CD4-positive, alpha-beta T cell treated with Interleukin-2 at 100 ng/mL for 4 hours (primary cell): ENCODE results near the gene HYPK.
A peak's percentile ranks its signal among the peaks of the same experiment; 100 is the strongest.

Experiments used
- DNase-seq: peaks from one replicate; pipeline ENCODE4 v3.0.0-alpha.2; 2020; ENCODE audit warnings: low spot score

Gene HYPK

GRCh38 chr15:43800286-43801141, at the start of gene HYPK:
Gene HYPK (plus strand): TSS chr15:43800599. CDS start chr15:43800623, 24 bp downstream.
- peak; percentile 92 for DNase-seq

DNA sequence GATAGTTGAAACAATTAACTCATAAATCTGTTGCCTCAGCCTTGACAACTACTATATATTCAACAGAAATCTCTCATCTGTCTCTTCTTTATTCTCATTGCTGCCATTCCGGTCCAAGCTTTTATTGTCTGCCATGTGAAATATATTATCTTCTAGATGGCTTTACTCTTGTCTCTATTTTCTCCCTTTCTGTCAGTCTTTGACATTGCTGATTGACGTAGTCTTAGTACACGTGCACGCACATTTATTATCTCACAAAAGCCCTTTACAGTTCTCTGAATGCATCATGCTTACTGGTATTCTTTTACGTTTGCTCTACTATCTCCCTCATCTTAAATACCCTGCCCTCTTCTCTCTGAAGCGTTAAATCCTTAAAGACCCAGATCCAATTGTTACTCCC, 48.5 kb upstream of the HYPK start:
- no peak for DNase-seq

GRCh38 chr15:43762824-43763223, 37.6 kb upstream of the HYPK start:
- no peak for DNase-seq

GRCh38 chr15:43763819-43764446, 36.5 kb upstream of the HYPK start:
- no peak for DNase-seq

GRCh38 chr15:43769584-43770228, 30.7 kb upstream of the HYPK start:
- peak; percentile 69 for DNase-seq

DNA sequence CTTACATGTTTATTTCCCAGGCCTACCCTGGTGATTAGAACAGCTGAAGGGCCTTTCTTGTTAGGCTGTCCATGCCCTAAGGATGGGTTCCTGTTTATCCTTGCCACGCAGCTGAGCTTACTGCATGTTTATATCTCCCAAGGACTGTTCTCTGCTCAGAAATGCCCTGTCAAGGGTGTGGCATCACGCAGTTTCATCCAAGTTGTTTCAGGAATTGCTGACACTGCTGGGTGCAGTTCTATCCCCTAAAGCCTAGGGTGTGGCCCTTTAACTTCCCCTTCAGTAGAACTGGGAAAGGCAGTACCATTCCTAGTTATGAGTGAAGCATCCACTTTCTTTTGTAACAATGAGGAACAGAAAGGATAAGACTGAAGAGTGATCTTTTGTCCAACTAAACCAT, 28.6 kb upstream of the HYPK start:
- DNase-seq: no peak

DNA sequence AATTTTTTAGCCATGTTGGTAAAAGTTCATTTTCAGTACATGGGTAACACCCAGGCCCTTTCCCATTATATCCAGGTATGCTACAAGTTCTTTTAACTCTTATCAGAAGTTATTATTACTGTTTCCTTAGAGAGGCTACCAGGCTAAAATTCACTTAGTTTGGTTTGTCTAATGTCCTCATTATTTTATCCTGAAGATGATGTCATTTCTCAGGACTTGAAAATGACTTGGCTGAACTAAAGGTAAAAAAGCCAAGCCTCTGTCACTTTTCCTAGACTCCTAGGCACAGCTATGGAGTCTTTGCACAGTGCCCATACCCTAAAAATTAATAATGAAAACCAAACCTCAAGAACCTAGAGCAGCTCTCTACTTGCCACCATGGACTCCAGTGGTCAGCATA, 27.8 kb upstream of the HYPK start:
- no peak for DNase-seq

DNA sequence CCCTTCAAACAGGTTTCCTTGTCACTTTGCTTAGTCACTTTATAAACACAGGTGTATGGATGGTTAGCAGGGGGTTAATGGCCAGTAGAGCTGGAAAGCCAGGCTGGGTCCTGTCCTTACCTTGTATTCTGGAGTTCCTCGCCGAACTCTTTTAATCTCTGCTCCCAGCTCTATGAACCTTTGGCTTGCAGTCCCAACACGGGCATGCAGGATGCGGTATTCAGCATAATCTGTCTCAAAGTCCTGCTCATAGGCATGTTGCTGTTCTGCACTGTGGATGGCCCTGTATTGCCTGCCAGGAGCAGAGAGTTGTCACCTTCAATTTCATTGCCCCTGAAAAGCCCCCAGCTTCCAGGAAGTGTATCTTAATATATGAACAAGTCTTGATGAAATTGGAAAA, 26.3 kb upstream of the HYPK start:
- no peak for DNase-seq

GRCh38 chr15:43775411-43775965, 24.9 kb upstream of the HYPK start:
- no peak for DNase-seq

DNA sequence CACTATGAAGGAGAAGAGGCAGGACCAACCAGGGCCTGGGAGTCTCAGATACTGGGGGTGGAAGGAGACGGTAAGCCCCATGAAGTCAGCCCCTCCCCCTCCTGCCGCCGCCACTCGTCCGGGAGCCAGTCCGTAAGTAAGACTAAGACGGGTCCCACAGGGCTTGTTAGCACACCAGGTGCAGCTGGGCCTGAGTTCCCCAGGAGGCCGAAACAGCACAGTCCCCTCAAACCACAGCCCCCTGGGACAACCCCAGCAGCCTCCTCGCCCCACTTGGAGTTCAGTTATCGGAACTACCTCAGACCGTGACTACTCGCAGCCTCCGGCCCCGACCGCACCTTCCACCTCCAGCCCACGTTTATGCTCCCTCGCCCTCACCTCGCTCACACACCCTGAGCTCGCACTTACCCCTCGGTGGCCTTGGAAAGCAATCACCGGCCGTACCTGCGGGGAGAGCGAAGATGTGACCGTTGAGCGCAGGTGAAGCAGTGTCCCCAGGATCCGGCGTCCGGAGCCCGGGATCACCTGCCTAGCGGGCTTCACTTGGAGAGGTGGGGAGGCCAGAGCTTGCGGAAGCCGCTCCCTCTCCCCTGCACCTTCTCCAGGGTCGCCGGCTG, 24.2 kb upstream of the HYPK start:
- no peak for DNase-seq

DNA sequence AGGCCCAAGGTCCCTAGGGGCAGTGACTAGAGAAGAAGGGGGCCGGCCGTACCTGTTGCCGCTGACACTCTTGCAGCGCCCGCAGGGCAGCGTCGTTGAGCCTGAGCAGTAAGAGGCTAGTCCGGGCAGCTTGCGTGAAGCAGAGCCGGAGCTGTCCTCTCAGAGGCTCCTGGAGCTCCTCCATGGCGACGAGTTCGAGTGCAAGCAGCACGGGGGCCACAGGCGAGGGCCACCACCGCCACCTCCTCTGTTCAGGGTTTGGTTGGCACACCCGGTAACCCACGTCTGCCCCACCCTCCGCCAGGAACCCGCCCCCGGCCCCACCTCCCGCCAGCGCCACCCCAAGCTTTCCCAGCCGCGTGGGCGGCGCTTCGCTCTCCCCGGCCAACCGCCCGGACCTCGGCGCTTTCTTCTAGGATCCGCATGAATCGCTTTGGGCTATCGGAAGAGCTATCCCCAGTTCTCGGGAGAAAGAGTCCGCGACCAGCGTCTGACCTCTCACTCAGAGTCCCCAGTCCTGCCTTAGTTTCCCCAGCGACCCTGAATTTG, 23.6 kb upstream of the HYPK start, which contains the start of gene ELL3:
ELL3 (minus strand) TSS at position 249 of the 549 bp plus-strand sequence; CDS start at position 184, 65 bp downstream.
- peak; percentile 72 for DNase-seq

DNA sequence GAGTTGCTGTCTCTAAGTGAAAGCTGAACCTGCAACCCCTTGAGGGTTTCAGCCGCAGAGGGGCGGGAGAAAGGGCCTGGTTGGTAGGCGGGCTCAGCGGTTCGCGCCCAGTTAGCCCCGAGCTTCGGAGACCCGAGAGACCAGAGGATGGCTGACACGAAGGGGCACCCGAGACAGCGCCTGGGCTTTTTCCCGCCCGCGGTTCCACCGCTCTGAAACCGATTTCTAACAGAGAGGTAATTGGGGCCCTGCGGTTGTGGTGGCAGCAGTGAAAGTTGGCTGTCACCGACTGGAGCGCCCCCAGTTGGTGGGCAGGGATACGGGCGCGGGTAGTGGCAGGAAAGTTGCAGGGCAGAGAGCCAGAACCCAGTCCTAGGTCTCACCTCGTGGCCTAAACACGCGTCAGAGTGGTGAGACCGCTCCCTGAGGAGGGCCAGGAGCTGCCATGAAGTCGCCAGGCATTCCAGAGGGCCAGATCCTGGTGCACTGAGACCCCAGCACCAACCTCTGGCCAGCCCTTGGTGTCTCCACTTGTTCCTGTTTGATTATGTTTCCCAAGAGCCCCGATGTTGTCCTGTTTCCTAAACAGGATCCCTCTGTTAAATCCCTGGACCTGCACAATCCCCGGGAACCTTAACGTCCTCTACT, 23.0 kb upstream of the HYPK start:
- DNase-seq: peak; percentile 79

GRCh38 chr15:43779016-43779415, 21.4 kb upstream of the HYPK start:
- DNase-seq: no peak

DNA sequence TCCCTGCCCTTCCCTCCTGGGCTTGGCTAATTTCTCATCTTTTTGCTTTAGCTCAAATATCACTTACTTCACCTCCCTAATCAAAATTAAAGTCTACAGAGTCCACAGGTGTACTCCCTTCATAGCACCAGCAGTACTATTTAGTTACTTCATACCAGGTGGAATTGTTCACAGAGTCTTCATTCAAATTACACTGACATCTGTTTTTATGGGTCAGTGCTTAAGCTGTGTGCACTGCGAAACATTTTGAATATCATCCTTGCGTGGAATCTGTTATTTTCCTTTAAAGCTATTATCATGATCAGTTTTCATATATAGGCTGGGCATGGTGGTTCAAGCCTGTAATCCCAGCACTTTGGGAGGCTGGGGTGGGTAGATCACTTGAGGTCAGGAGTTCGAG, 11.0 kb upstream of the HYPK start:
- no peak for DNase-seq

GRCh38 chr15:43791993-43792760, 8.2 kb upstream of the HYPK start, which contains the start of gene SERF2:
Gene SERF2 (plus strand): TSS chr15:43792320. CDS start chr15:43792377, 57 bp downstream.
- DNase-seq: peak; percentile 100

DNA sequence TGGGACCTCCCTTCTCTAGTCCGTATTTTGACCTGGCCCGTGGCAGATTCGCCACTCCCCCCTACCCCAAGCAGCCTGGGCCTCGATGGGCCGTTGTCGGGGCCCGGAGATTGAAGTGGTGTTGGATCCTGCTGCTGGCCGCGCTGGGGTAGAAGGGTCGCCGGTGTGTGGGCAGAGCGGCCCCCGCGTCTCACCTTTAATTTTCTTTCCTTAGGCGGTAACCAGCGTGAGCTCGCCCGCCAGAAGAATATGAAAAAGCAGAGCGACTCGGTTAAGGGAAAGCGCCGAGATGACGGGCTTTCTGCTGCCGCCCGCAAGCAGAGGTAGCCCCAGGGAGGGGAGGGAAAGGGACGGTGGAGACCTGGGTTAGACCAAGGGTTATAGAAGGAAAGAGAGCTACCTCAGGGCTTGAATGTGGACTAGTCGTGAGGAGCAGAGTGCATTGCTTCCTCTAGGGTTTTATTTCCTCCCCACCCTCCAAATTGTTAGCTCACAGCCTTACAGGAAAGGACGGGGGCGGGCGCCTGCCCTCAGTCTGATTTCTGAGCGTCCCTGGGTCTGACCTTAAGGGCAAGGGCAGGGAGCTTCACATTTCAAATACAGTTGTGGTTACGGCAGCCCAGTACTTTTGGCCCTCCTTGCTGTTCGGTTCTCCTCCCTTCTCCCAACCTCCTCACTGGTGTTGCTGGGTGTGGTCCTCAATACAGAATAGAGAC, 7.5 kb upstream of the HYPK start:
- DNase-seq: peak; percentile 41

DNA sequence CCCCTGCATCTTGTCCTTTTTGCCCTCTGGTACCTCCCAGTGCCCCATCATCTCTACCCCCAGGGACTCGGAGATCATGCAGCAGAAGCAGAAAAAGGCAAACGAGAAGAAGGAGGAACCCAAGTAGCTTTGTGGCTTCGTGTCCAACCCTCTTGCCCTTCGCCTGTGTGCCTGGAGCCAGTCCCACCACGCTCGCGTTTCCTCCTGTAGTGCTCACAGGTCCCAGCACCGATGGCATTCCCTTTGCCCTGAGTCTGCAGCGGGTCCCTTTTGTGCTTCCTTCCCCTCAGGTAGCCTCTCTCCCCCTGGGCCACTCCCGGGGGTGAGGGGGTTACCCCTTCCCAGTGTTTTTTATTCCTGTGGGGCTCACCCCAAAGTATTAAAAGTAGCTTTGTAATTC, 6.8 kb upstream of the HYPK start:
- DNase-seq: no peak

DNA sequence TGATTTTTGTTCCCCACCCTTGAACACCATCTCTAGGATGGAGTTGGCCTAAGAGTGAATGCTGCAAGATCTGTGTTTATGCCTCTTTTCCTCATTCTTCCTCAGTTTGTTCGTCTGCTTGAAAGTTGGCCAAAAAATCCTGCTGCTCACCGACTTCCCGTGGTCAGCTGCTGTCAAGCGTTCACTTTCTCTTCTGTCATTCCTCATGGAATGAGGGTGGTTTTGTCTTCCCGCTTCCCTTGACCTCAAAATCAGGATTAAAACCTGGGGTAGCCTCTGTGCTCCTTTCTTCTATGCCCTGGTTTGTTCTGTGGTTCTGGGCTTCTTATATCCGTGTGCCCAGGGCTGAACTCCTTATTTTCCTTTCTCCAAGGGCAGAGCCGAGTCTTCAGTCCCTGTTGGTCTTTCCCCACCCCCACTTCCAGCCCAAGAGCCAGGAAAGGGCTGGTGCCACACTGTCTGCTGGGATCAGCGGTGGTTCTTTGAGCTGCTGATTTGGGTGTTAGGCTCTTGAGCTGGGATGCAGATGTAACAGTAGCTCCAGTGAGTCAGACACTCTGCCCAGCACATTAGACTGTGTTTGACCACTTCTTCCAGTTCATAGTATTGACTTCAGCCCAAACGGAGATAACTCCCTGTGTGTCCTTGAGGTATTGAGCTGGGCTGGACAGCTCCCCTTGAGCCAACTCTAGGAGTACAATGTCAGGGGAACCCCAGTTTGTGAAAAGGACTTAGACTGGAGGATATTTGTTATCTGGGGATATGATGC, 5.9 kb upstream of the HYPK start:
- DNase-seq: no peak

- no peak for DNase-seq
Observed at GRCh38 chr15:43795197-43795596, 5.2 kb upstream of the HYPK start.
